Hepatocyte (in vitro differentiated cells): Measurements from ENCODE around the gene SMIM43. TPM values are rescaled to one million over a fixed set of nuclear protein-coding genes. Genes with fewer than 3 reads are reported as not detected.

ENCODE experiments used
- DNase-seq: peaks from one replicate; pipeline ENCODE4 v3.0.0-alpha.2; 2016; ENCODE audit warnings: low spot score
- H2AFZ ChIP-seq: fragments of 200-600 bp; sonication (generic); 2 replicates; pipeline ENCODE4 v1.6.0; 2016; ENCODE audit warnings: antibody characterized with exemption, mild to moderate bottlenecking
- H3K27ac ChIP-seq: fragments of 200-600 bp; sonication (generic); 2 replicates; pipeline ENCODE4 v1.5.1; 2016; ENCODE audit warnings: mild to moderate bottlenecking
- H3K27me3 ChIP-seq: fragments of 200-600 bp; sonication (generic); 2 replicates; pipeline ENCODE4 v1.6.1; 2016
- H3K36me3 ChIP-seq: fragments of 200-600 bp; sonication (generic); replicated peaks from 2 replicates; pipeline ENCODE4 v1.5.1; 2016; ENCODE audit warnings: low read depth; ENCODE audit not compliant: insufficient read depth
- H3K4me1 ChIP-seq: fragments of 200-600 bp; sonication (generic); 2 replicates; pipeline ENCODE4 v1.5.1; 2016; ENCODE audit warnings: mild to moderate bottlenecking, moderate library complexity; ENCODE audit not compliant: insufficient read depth
- H3K4me2 ChIP-seq: fragments of 200-600 bp; sonication (generic); 2 replicates; pipeline ENCODE4 v1.6.0; 2016
- H3K4me3 ChIP-seq: fragments of 200-600 bp; sonication (generic); 2 replicates; pipeline ENCODE4 v1.5.1; 2016; ENCODE audit warnings: mild to moderate bottlenecking
- H3K79me2 ChIP-seq: fragments of 200-600 bp; sonication (generic); 2 replicates; pipeline ENCODE4 v1.6.0; 2017; ENCODE audit warnings: mild to moderate bottlenecking
- H3K9me2 ChIP-seq: fragments of 200-600 bp; sonication (generic); replicated peaks from 2 replicates; pipeline ENCODE4 v1.6.0; 2017; ENCODE audit warnings: mild to moderate bottlenecking; ENCODE audit not compliant: insufficient read depth
- H3K9me3 ChIP-seq: fragments of 200-600 bp; sonication (generic); 2 replicates; pipeline ENCODE4 v1.5.1; 2016; ENCODE audit warnings: low read depth, mild to moderate bottlenecking
- H4K20me1 ChIP-seq: fragments of 200-600 bp; sonication (generic); 2 replicates; pipeline ENCODE4 v1.6.0; 2016; ENCODE audit warnings: mild to moderate bottlenecking; ENCODE audit not compliant: insufficient read depth, poor library complexity, severe bottlenecking
- EZH2 ChIP-seq: fragments of 200-600 bp; sonication (generic); IDR thresholded peaks from 2 replicates; pipeline ENCODE4 v1.6.1; 2016; ENCODE audit warnings: antibody characterized with exemption, mild to moderate bottlenecking, borderline replicate concordance
- EZH2phosphoT487 ChIP-seq: fragments of 200-600 bp; sonication (generic); IDR thresholded peaks from one replicate; pipeline ENCODE4 v1.6.1; 2018; ENCODE audit warnings: antibody characterized with exemption, mild to moderate bottlenecking, low read depth, moderate library complexity; ENCODE audit not compliant: unreplicated experiment, severe bottlenecking
- WGBS: methylation state at CpG from one replicate; pipeline ENCODE4 v1.1.6; 2016; ENCODE audit warnings: low lambda C conversion rate; ENCODE audit errors: missing lambda C conversion rate; 5-methylcytosine and 5-hydroxymethylcytosine counted together
- polyA plus RNA-seq: library from polyadenylated mRNA; unstranded; fragments of >200 nt; fragmentation: Nextera tagmentation; extraction: Ambion mirVana; gene quantifications from 2 replicates; pipeline ENCODE4 v1.2.1, GENCODE V29; 2016
- total RNA-seq: library from RNA; depleted of rRNA; stranded (reverse); fragments of >200 nt; gene quantifications from 2 replicates; pipeline ENCODE4 v1.2.3, GENCODE V29; 2014
- TF ChIP-seq, protein P1 (sequence below): fragments of 200-600 bp; sonication (generic); IDR thresholded peaks from 2 replicates; pipeline ENCODE4 v1.5.1; 2016; ENCODE audit warnings: antibody characterized with exemption, mild to moderate bottlenecking; ENCODE audit not compliant: poor library complexity

Gene SMIM43
- total and polyA plus RNA-seq, 2 experiments from 2014 or later: 0.95 TPM; not detected in 1

GRCh38 chr4:121724671-121725070 is 40.3 kb downstream of the SMIM43 start:
- Histone ChIP-seq H3K4me1 (peaks cover 5% of the 10 kb centered on the region), H3K4me3 (no peak overlapping the region), H3K9me3 (no peaks in the 10 kb centered on the region), H3K36me3 (no peaks in the 10 kb centered on the region), H3K4me2 (no peak overlapping the region), H3K9me2 (no peaks in the 10 kb centered on the region), H4K20me1 (no peaks in the 10 kb centered on the region), H3K79me2 (no peaks in the 10 kb centered on the region), H2AFZ (no peak overlapping the region), H3K27me3 (no peaks in the 10 kb centered on the region), H3K27ac (no peak overlapping the region)
- TF ChIP-seq EZH2phosphoT487 (no peak), EZH2 (no peak)
- TF ChIP-seq, protein P1, sequence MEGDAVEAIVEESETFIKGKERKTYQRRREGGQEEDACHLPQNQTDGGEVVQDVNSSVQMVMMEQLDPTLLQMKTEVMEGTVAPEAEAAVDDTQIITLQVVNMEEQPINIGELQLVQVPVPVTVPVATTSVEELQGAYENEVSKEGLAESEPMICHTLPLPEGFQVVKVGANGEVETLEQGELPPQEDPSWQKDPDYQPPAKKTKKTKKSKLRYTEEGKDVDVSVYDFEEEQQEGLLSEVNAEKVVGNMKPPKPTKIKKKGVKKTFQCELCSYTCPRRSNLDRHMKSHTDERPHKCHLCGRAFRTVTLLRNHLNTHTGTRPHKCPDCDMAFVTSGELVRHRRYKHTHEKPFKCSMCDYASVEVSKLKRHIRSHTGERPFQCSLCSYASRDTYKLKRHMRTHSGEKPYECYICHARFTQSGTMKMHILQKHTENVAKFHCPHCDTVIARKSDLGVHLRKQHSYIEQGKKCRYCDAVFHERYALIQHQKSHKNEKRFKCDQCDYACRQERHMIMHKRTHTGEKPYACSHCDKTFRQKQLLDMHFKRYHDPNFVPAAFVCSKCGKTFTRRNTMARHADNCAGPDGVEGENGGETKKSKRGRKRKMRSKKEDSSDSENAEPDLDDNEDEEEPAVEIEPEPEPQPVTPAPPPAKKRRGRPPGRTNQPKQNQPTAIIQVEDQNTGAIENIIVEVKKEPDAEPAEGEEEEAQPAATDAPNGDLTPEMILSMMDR: no peak
- WGBS: 93% methylated on average over 1 of the region's 1 CpG
- DNase-seq: no peak

DNA sequence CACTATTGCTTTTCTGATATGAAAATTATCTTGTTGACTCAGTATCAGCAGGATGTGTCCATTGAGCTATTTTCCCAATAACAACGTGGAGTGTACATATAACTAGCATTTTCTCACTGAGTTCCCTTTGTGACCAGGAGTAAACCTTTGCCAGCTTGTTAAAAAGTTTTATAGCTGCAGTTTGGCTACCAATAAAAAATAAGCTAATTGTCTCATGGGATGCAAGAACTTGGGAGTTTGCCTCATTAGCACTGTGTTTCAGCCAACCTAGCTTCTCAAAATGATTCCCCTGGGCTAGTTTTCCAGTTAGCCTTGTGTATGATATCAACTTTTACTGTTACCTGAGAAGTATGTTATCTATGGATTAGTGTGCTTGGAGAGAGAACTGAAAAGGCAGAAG is 43.3 kb downstream of the SMIM43 start:
- DNase-seq: no peak
- no peak overlapping the region for H3K4me3 ChIP-seq
- H3K9me2 ChIP-seq: no peaks in the 10 kb centered on the region
- WGBS: 30% methylated on average over 1 of the region's 1 CpG
- H3K36me3 ChIP-seq: no peaks in the 10 kb centered on the region
- H2AFZ ChIP-seq: no peak overlapping the region
- H3K9me3 ChIP-seq: no peaks in the 10 kb centered on the region
- TF ChIP-seq, protein P1: no peak
- TF ChIP-seq EZH2phosphoT487: no peak
- TF ChIP-seq EZH2: no peak
- H3K27me3 ChIP-seq: no peaks in the 10 kb centered on the region
- H3K4me2 ChIP-seq: no peak overlapping the region
- H3K27ac ChIP-seq: no peak overlapping the region
- no peaks in the 10 kb centered on the region for H3K79me2 ChIP-seq
- peaks cover 5% of the 10 kb centered on the region for H3K4me1 ChIP-seq
- H4K20me1 ChIP-seq: no peaks in the 10 kb centered on the region

GRCh38 chr4:121720109-121720508 is 44.9 kb downstream of the SMIM43 start:
- H3K9me3 ChIP-seq: no peaks in the 10 kb centered on the region

More at GRCh38 chr4:121720109-121720508, 44.9 kb downstream of the SMIM43 start:
- H3K27ac ChIP-seq: no peak overlapping the region
- H3K4me1 ChIP-seq: peaks cover 5% of the 10 kb centered on the region
- no peak overlapping the region for H3K4me3 ChIP-seq
- WGBS: 40% methylated on average over 1 of the region's 1 CpG
- no peaks in the 10 kb centered on the region for H3K9me2 ChIP-seq
- no peaks in the 10 kb centered on the region for H3K36me3 ChIP-seq
- H3K4me2 ChIP-seq: no peak overlapping the region
- no peaks in the 10 kb centered on the region for H3K27me3 ChIP-seq
- DNase-seq: no peak
- no peak overlapping the region for H2AFZ ChIP-seq
- H3K79me2 ChIP-seq: no peaks in the 10 kb centered on the region
- TF ChIP-seq, protein P1: no peak
- TF ChIP-seq EZH2phosphoT487: no peak
- no peak for TF ChIP-seq EZH2
- no peaks in the 10 kb centered on the region for H4K20me1 ChIP-seq
